HUES48 (cell line): ENCODE data around the gene SMOC2.

Source experiments
- H3K27ac ChIP-seq: one replicate; pipeline ENCODE4 v1.7.0; 2013; ENCODE audit warnings: low read depth, low read length, inconsistent platforms
- H3K27me3 ChIP-seq: 2 replicates; pipeline ENCODE4 v1.6.1; 2013; ENCODE audit warnings: mild to moderate bottlenecking, low read length; ENCODE audit not compliant: control insufficient read depth, insufficient read depth
- H3K36me3 ChIP-seq: 2 replicates; pipeline ENCODE4 v1.6.1; 2013; ENCODE audit warnings: low read length; ENCODE audit not compliant: control insufficient read depth, insufficient read depth
- H3K4me1 ChIP-seq: 2 replicates; pipeline ENCODE4 v1.6.1; 2013; ENCODE audit warnings: mild to moderate bottlenecking, low read length; ENCODE audit not compliant: control insufficient read depth, insufficient read depth
- H3K4me3 ChIP-seq: 2 replicates; pipeline ENCODE4 v1.5.1; 2013; ENCODE audit warnings: mild to moderate bottlenecking, low read depth, low read length
- H3K9ac ChIP-seq: 2 replicates; pipeline ENCODE4 v1.6.1; 2013; ENCODE audit warnings: mild to moderate bottlenecking, low read depth, low read length, moderate library complexity
- H3K9me3 ChIP-seq: 2 replicates; pipeline ENCODE4 v1.6.1; 2013; ENCODE audit warnings: low read length; ENCODE audit not compliant: control insufficient read depth, insufficient read depth

The SMOC2 gene

GRCh38 chr6:168448243-168448855 is 7.4 kb downstream of the SMOC2 start:
- H3K27me3 ChIP-seq: peaks cover 6% of the 10 kb centered on the region
- no peak overlapping the region for H3K9ac ChIP-seq
- H3K27ac ChIP-seq: no peak overlapping the region
- no peak overlapping the region for H3K4me3 ChIP-seq
- no peaks in the 10 kb centered on the region for H3K9me3 ChIP-seq
- peaks cover 31% of the 10 kb centered on the region for H3K4me1 ChIP-seq
- H3K36me3 ChIP-seq: no peaks in the 10 kb centered on the region

DNA sequence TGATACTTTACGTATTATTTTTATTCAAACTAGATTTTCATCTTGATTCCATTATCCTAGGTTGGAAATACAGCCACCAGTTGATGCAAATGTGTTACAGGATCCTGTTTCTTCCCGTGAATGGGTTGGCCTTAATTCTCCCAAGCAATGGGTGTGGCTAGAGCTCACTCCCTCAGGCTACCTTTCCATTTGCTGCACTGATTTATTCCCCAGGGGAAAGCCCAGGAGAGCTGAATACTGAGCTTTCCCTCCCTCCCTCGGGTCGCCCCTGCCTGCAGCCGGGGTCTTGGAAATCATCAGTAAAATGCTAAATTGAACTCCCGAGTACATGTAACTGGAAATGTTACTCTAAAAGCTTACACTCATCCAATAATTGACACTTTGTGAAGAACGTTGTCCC is 9.9 kb downstream of the SMOC2 start:
- H3K36me3 ChIP-seq: no peaks in the 10 kb centered on the region
- H3K27ac ChIP-seq: no peak overlapping the region
- H3K9ac ChIP-seq: no peak overlapping the region
- peaks cover 28% of the 10 kb centered on the region for H3K4me1 ChIP-seq
- no peaks in the 10 kb centered on the region for H3K27me3 ChIP-seq
- H3K4me3 ChIP-seq: no peak overlapping the region
- H3K9me3 ChIP-seq: no peaks in the 10 kb centered on the region

GRCh38 chr6:168451805-168452517 is 11.0 kb downstream of the SMOC2 start:
- no peak overlapping the region for H3K9ac ChIP-seq
- no peaks in the 10 kb centered on the region for H3K9me3 ChIP-seq

GRCh38 chr6:168452685-168453377 is 11.8 kb downstream of the SMOC2 start:
- Histone ChIP-seq H3K27ac (no peak overlapping the region), H3K4me3 (no peak overlapping the region), H3K9ac (no peak overlapping the region), H3K4me1 (peaks cover 28% of the 10 kb centered on the region), H3K27me3 (no peaks in the 10 kb centered on the region), H3K9me3 (no peaks in the 10 kb centered on the region), H3K36me3 (no peaks in the 10 kb centered on the region)

More at GRCh38 chr6:168451805-168452517, 11.0 kb downstream of the SMOC2 start:
- H3K4me1 ChIP-seq: peaks cover 28% of the 10 kb centered on the region
- no peak overlapping the region for H3K4me3 ChIP-seq
- H3K27ac ChIP-seq: no peak overlapping the region
- H3K27me3 ChIP-seq: no peaks in the 10 kb centered on the region
- H3K36me3 ChIP-seq: no peaks in the 10 kb centered on the region

DNA sequence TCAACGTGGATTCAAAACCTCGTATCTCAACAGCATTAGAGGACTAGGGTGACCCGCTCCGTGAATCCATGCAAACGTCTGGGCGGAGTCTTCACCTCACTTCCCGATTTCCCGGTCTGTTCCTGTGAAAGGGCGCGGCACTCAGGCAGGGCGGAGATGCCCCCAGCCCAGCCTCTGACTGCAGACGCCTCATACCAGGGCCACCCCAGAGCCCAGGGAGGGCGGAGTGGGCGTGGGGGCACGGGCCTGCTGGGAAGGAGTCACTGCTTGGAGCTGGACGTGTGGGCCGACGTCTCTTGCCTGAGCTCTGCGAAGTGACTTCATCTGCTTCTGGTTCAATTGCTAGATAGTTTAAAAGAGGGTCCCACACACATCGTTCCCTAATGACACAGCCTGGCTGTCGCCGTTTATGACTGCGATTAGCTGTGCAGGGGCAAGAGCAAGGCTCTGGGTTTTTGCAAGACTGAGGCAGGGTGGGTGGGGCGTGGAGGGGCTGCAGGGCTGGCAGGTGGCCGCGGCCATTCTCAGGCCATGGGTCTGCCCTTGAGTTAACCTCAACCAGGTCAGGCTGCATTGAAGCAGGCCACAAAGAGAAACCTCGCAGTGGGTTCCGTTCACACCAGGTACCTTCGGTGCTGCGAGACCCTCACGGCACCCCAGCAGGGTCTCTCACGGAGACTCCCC is 15.0 kb downstream of the SMOC2 start:
- Histone ChIP-seq H3K4me3 (no peak overlapping the region), H3K4me1 (peaks cover 23% of the 10 kb centered on the region), H3K27ac (no peak overlapping the region), H3K27me3 (no peaks in the 10 kb centered on the region), H3K9ac (no peak overlapping the region), H3K36me3 (no peaks in the 10 kb centered on the region), H3K9me3 (no peaks in the 10 kb centered on the region)

DNA sequence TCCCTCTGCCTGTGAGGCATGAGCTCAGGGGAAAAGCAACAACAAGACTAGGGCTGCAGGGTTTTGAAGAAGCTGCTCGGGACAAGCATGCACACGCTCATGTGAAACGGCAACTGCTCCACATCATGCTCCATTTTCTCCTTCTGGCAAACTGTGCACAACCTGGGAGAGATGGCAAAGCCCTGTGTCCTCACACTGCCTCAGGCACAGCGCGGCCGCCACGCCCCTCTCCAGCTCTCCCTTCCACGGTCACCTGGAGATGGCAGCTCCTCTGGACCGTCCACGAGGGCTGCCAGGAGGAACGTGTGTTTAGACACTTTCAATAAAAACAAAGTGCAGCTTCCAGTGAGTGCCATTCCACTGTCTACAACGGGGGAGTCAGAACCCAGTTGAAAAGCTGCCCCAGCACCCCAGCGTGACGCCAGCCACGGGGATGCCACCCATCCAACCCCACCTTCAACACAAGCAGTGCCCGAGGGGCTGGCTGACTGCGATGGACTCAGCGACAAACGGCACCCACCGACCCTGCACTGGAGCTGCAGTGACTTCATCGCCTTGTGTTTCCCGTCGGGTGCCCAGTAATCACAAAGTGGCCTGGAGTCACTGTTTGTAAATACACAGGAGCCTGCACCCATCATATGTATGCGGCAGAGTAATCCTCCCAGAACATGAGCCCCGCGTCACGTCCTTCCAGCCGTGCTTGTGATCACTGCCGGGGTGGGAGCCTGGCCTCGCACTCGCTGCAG is 16.1 kb downstream of the SMOC2 start:
- Histone ChIP-seq H3K36me3 (no peaks in the 10 kb centered on the region), H3K27ac (no peak overlapping the region), H3K9me3 (no peaks in the 10 kb centered on the region), H3K27me3 (no peaks in the 10 kb centered on the region; the same call in 1 of the 2 replicates), H3K4me3 (no peak overlapping the region), H3K9ac (no peak overlapping the region), H3K4me1 (peaks cover 13% of the 10 kb centered on the region; the same call in 1 of the 2 replicates)

DNA sequence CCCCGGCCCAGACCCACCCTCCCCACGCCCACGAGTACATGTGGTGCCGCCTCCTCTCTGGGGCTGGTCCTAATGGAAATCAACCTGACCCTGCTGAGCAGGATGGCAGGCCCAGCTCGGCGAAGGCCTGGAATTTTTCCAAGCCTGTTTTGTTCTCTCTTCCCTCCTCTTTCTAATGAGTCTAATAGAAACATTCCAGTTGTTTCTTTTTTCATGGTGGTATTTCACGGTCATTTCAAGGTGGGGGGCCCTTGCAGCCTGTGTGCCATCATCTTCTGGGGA is 16.6 kb downstream of the SMOC2 start:
- H3K9ac ChIP-seq: no peak overlapping the region
- no peaks in the 10 kb centered on the region; the same call in 1 of the 2 replicates for H3K27me3 ChIP-seq

GRCh38 chr6:168458101-168458500 is 17.1 kb downstream of the SMOC2 start:
- no peak overlapping the region for H3K9ac ChIP-seq
- no peaks in the 10 kb centered on the region for H3K36me3 ChIP-seq
- H3K27me3 ChIP-seq: no peaks in the 10 kb centered on the region; the same call in 1 of the 2 replicates
- no peak overlapping the region for H3K4me3 ChIP-seq
- peaks cover 2% of the 10 kb centered on the region; the same call in 1 of the 2 replicates for H3K4me1 ChIP-seq
- H3K9me3 ChIP-seq: no peaks in the 10 kb centered on the region
- no peak overlapping the region for H3K27ac ChIP-seq

More for the DNA sequence above, 16.6 kb downstream of the SMOC2 start:
- Histone ChIP-seq H3K27ac (no peak overlapping the region), H3K9me3 (no peaks in the 10 kb centered on the region), H3K36me3 (no peaks in the 10 kb centered on the region), H3K4me1 (peaks cover 7% of the 10 kb centered on the region; the same call in 1 of the 2 replicates), H3K4me3 (no peak overlapping the region)

- Histone ChIP-seq H3K9me3 (no peaks in the 10 kb centered on the region), H3K27me3 (no peaks in the 10 kb centered on the region; the same call in 1 of the 2 replicates), H3K36me3 (no peaks in the 10 kb centered on the region)
These were observed 18.6 kb downstream of the SMOC2 start for GRCh38 chr6:168459572-168459971.

GRCh38 chr6:168462289-168462853 is 21.4 kb downstream of the SMOC2 start:
- no peaks in the 10 kb centered on the region for H3K9me3 ChIP-seq
- H3K27ac ChIP-seq: no peak overlapping the region
- no peaks in the 10 kb centered on the region for H3K4me1 ChIP-seq
- no peaks in the 10 kb centered on the region for H3K36me3 ChIP-seq
- H3K27me3 ChIP-seq: no peaks in the 10 kb centered on the region; the same call in 1 of the 2 replicates
- H3K9ac ChIP-seq: no peak overlapping the region
- H3K4me3 ChIP-seq: no peak overlapping the region

More at GRCh38 chr6:168459572-168459971, 18.6 kb downstream of the SMOC2 start:
- Histone ChIP-seq H3K4me1 (no peaks in the 10 kb centered on the region), H3K9ac (no peak overlapping the region), H3K4me3 (no peak overlapping the region), H3K27ac (no peak overlapping the region)
